HepG2 (cell line): ENCODE data around the gene ARHGAP33. TPM values are rescaled to one million over a fixed set of nuclear protein-coding genes. Genes with fewer than 3 reads are reported as not detected.

Source experiments
- ATAC-seq: fragments of 200-7000 bp; cut with Tn5 transposase; 3 replicates; pipeline ENCODE4 v1.9.1; 2020; ENCODE audit warnings: mild to moderate bottlenecking, moderate library complexity
- BruUV-seq: library from RNA; stranded (reverse); fragments of 400-500 nt; replicated peaks from 2 replicates; lab custom pipeline; 2021; lab: Mats Ljungman, UMichigan
- CTCF ChIA-PET: fragments of 300-600 bp; formaldehyde crosslinking; extraction: SDS; loops from one replicate; lab custom pipeline; 2021; ENCODE audit warnings: low total read pairs, inconsistent platforms, low intra/inter-chr PET ratio; lab: Yijun Ruan, JAX
- POLR2A ChIA-PET: fragments of 350-600 bp; sonication (Branson Sonifier 250); formaldehyde crosslinking; loops from one replicate; lab custom pipeline; 2020; ENCODE audit warnings: antibody characterized with exemption, inconsistent platforms; lab: Yijun Ruan, JAX
- DNase-seq: peaks from one replicate; pipeline ENCODE4 v3.0.0-alpha.2; 2015; ENCODE audit warnings: low spot score
- FAIRE-seq: peaks from 3 replicates; lab custom pipeline; 2011; peaks lifted over from hg19 to GRCh38; lab: Jason Lieb, UNC
- H2AFZ ChIP-seq: one replicate; pipeline ENCODE4 v1.6.1; 2011; ENCODE audit warnings: low read length, inconsistent platforms
- H3K27ac ChIP-seq: fragments of 300-600 bp; 3 replicates; pipeline ENCODE4 v1.8.0; 2011; ENCODE audit warnings: mixed run types, mild to moderate bottlenecking, mixed read lengths, low read length, inconsistent platforms; ENCODE audit not compliant: insufficient read depth; ENCODE audit errors: extremely low read length
- H3K27me3 ChIP-seq, 2 experiments: fragments of 200-600 bp in 1 of 2; 2 replicates in 1 of 2; 3 replicates in 1 of 2; pipeline versions ENCODE4 v1.6.0 to v1.8.0; 2011; ENCODE audit warnings: low read length in 2 of 2, mild to moderate bottlenecking in 2 of 2, moderate library complexity in 2 of 2, inconsistent platforms in 1 of 2; ENCODE audit not compliant: insufficient read depth in 2 of 2, control insufficient read depth in 1 of 2
- H3K36me3 ChIP-seq, 2 experiments: fragments of 200-600 bp in 1 of 2; replicated peaks in 1 of 2; 2 replicates in 1 of 2; 3 replicates in 1 of 2; pipeline versions ENCODE4 v1.5.1 to v1.8.0; 2011; ENCODE audit warnings: low read length in 2 of 2, inconsistent platforms in 1 of 2; ENCODE audit not compliant: insufficient read depth in 2 of 2, control insufficient read depth in 1 of 2
- H3K4me1 ChIP-seq: 2 replicates; pipeline ENCODE4 v1.5.1; 2012; ENCODE audit warnings: low read length, inconsistent platforms; ENCODE audit not compliant: insufficient read depth
- H3K4me2 ChIP-seq: 2 replicates; pipeline ENCODE4 v1.6.0; 2011; ENCODE audit warnings: low read depth, low read length, inconsistent platforms
- H3K4me3 ChIP-seq, 3 experiments: fragments of 200-600 bp in 1 of 3; sonication (generic), shearing (Covaris generic) in 1 of 3; replicated peaks in 1 of 3; 2 replicates each; pipeline ENCODE4 v1.5.1; 2011 to 2016; ENCODE audit warnings: low read length in 3 of 3, inconsistent platforms in 2 of 3, low read depth in 2 of 3, mild to moderate bottlenecking in 2 of 3, control low read depth in 1 of 3, mixed read lengths in 1 of 3; ENCODE audit not compliant: insufficient read depth in 1 of 3
- H3K79me2 ChIP-seq: one replicate; pipeline ENCODE4 v1.6.1; 2011; ENCODE audit warnings: low read length, inconsistent platforms; ENCODE audit not compliant: insufficient read depth
- H3K9ac ChIP-seq: 2 replicates; pipeline ENCODE4 v1.6.0; 2011; ENCODE audit warnings: mild to moderate bottlenecking, low read depth, low read length, inconsistent platforms; ENCODE audit not compliant: insufficient read depth
- H3K9me3 ChIP-seq: 2 replicates; pipeline ENCODE4 v1.5.1; 2012; ENCODE audit warnings: mild to moderate bottlenecking, low read length
- H4K20me1 ChIP-seq: 2 replicates; pipeline ENCODE4 v1.6.0; 2011; ENCODE audit warnings: inconsistent platforms, mild to moderate bottlenecking, low read length, moderate library complexity; ENCODE audit not compliant: insufficient read depth
- NCOR1 ChIP-seq: fragments of 200-600 bp; sonication (generic); IDR thresholded peaks from 2 replicates; pipeline ENCODE4 v1.7.0; 2017; ENCODE audit warnings: antibody characterized with exemption, low read length, borderline replicate concordance
- NFE2L2 ChIP-seq: fragments of 150-350 bp; IDR thresholded peaks from 2 replicates; pipeline ENCODE4 v1.6.1; 2014; ENCODE audit warnings: low read length
- RBM39 ChIP-seq: fragments of 200-400 bp; formaldehyde crosslinking; IDR thresholded peaks from one replicate; pipeline ENCODE4 v1.6.1; 2018; ENCODE audit warnings: antibody characterized with exemption, mild to moderate bottlenecking, low read depth, low read length; ENCODE audit not compliant: poor library complexity, severe bottlenecking
- ZBTB3 ChIP-seq: sonication (generic); formaldehyde crosslinking; IDR thresholded peaks from 2 replicates; pipeline ENCODE4 v1.4.0; 2020; ENCODE audit warnings: low read depth, mild to moderate bottlenecking, moderate library complexity, missing genetic modification reagents, borderline replicate concordance
- ZNF367 ChIP-seq: sonication (generic); formaldehyde crosslinking; IDR thresholded peaks from 2 replicates; pipeline ENCODE4 v1.4.0; 2020; ENCODE audit warnings: missing genetic modification reagents, borderline replicate concordance
- WGBS: methylation state at CpG from one replicate; pipeline ENCODE4 v1.1.6; 2017; ENCODE audit warnings: low lambda C conversion rate; 5-methylcytosine and 5-hydroxymethylcytosine counted together
- in situ Hi-C: cut with HindIII; loops from 2 replicates; pipeline ENCODE4 v1.10.0; 2017; ENCODE audit warnings: low pct_unique_long_range_greater_than_20kb; ENCODE audit not compliant: extremely low pct_ligation_motif_present
- intact Hi-C: fragments of 100-400 bp; cut with micrococcal nuclease; formaldehyde crosslinking; loops from one replicate; pipeline ENCODE4 v1.10.0; 2022; ENCODE audit not compliant: unreplicated experiment
- polyA plus RNA-seq, 8 experiments: library from polyadenylated mRNA; depleted of rRNA in 3 of 8; stranded (reverse) in 7 of 8; unstranded in 1 of 8; fragments of >200 nt; fragmentation: Illumina TruSeq in 4 of 8; extraction: Trizol in 4 of 8; gene quantifications; 2 replicates each; pipeline versions ENCODE4 v1.2.1 to v1.2.3, GENCODE V29; 2011 to 2016; ENCODE audit warnings: low read depth in 4 of 8, missing spikeins in 1 of 8, mixed read lengths in 1 of 8; ENCODE audit not compliant: insufficient read depth in 1 of 8
- total RNA-seq, 5 experiments: library from RNA; depleted of rRNA; stranded (reverse); fragments of >200 nt; fragmentation: Illumina TruSeq; extraction: Trizol; gene quantifications; 2 replicates each; pipeline ENCODE4 v1.2.3, GENCODE V29; 2016; ENCODE audit warnings: low read depth in 1 of 5
- TF ChIP-seq, protein P1 (sequence below): IDR thresholded peaks from 2 replicates; pipeline ENCODE4 v1.6.1; 2016; ENCODE audit warnings: mild to moderate bottlenecking
- TF ChIP-seq, protein P2 (sequence below): sonication (generic); formaldehyde crosslinking; IDR thresholded peaks from 2 replicates; pipeline ENCODE4 v1.5.0; 2020; ENCODE audit warnings: mild to moderate bottlenecking, missing genetic modification reagents
- TF ChIP-seq, protein P3 (sequence below): sonication (generic); formaldehyde crosslinking; IDR thresholded peaks from 2 replicates; pipeline ENCODE4 v1.9.0; 2021; ENCODE audit warnings: missing genetic modification reagents, mild to moderate bottlenecking, borderline replicate concordance
- TF ChIP-seq, protein P4 (sequence below): sonication (generic); formaldehyde crosslinking; IDR thresholded peaks from 2 replicates; pipeline ENCODE4 v1.5.0; 2020; ENCODE audit warnings: missing genetic modification reagents
- TF ChIP-seq, protein P5 (sequence below): sonication (generic); formaldehyde crosslinking; IDR thresholded peaks from 2 replicates; pipeline ENCODE4 v1.4.0; 2020; ENCODE audit warnings: missing genetic modification reagents, borderline replicate concordance

Gene ARHGAP33
- total and polyA plus RNA-seq, 2 of the 13 experiments (the other 11 are each of a cell fraction or from before 2014, with no cell fraction given) = 1.3 to 2.7 TPM

DNA sequence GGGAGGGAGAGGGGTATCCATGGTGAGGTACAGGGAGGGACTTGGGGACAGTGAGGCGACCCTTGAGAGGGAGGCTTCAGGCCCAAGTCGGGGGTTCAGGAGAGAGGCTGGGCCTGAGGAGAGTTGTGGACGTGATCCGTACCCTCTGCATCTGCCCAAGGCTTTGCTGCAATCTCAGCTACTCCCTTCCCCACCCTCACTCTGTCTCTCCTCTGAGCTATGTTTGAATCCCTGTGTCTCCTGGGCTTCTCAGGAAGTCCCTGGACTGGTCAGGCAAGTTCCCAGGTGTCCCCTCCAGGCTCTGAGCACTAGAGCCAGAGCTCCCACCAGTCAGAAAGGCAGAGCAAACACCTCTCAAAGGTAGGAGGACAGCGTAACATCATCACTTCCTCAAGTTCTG is 25.2 kb upstream of the ARHGAP33 start:
- FAIRE-seq = no peak
- Histone ChIP-seq H3K4me1 (peaks cover 32% of the 10 kb centered on the region), H3K27ac (no peak overlapping the region), H3K9me3 (no peaks in the 10 kb centered on the region), H3K9ac (no peak overlapping the region), H3K4me2 (no peak overlapping the region; the same call in 1 of the 2 replicates), H3K79me2 (peaks cover 20% of the 10 kb centered on the region), H4K20me1 (no peaks in the 10 kb centered on the region), H3K36me3 (peaks cover 3 to 20% of the 10 kb centered on the region in 2 experiments; a peak in 3 of 5 replicates), H3K4me3 (no peak overlapping the region), H3K27me3 (no peaks in the 10 kb centered on the region; a peak in 1 of 5 replicates), H2AFZ (no peak overlapping the region)
- no peak for ATAC-seq
- in situ Hi-C loops = no loop called here
- ChIA-PET POLR2A (no interaction called here), CTCF (no interaction called here)
- DNase-seq = no peak
- WGBS = 92% methylated on average over 5 of the region's 5 CpGs
- TF ChIP-seq ZBTB3 (CRISPR knock-in tag) = no peak
- TF ChIP-seq, protein P1, sequence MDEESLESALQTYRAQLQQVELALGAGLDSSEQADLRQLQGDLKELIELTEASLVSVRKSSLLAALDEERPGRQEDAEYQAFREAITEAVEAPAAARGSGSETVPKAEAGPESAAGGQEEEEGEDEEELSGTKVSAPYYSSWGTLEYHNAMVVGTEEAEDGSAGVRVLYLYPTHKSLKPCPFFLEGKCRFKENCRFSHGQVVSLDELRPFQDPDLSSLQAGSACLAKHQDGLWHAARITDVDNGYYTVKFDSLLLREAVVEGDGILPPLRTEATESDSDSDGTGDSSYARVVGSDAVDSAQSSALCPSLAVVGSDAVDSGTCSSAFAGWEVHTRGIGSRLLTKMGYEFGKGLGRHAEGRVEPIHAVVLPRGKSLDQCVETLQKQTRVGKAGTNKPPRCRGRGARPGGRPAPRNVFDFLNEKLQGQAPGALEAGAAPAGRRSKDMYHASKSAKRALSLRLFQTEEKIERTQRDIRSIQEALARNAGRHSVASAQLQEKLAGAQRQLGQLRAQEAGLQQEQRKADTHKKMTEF (CRISPR knock-in tag) = no peak
- TF ChIP-seq, protein P2, sequence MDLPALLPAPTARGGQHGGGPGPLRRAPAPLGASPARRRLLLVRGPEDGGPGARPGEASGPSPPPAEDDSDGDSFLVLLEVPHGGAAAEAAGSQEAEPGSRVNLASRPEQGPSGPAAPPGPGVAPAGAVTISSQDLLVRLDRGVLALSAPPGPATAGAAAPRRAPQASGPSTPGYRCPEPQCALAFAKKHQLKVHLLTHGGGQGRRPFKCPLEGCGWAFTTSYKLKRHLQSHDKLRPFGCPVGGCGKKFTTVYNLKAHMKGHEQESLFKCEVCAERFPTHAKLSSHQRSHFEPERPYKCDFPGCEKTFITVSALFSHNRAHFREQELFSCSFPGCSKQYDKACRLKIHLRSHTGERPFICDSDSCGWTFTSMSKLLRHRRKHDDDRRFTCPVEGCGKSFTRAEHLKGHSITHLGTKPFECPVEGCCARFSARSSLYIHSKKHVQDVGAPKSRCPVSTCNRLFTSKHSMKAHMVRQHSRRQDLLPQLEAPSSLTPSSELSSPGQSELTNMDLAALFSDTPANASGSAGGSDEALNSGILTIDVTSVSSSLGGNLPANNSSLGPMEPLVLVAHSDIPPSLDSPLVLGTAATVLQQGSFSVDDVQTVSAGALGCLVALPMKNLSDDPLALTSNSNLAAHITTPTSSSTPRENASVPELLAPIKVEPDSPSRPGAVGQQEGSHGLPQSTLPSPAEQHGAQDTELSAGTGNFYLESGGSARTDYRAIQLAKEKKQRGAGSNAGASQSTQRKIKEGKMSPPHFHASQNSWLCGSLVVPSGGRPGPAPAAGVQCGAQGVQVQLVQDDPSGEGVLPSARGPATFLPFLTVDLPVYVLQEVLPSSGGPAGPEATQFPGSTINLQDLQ (CRISPR knock-in tag) = no peak
- TF ChIP-seq ZNF367 = no peak
- TF ChIP-seq, protein P3, sequence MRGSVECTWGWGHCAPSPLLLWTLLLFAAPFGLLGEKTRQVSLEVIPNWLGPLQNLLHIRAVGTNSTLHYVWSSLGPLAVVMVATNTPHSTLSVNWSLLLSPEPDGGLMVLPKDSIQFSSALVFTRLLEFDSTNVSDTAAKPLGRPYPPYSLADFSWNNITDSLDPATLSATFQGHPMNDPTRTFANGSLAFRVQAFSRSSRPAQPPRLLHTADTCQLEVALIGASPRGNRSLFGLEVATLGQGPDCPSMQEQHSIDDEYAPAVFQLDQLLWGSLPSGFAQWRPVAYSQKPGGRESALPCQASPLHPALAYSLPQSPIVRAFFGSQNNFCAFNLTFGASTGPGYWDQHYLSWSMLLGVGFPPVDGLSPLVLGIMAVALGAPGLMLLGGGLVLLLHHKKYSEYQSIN = no peak
- no peak for TF ChIP-seq NCOR1
- TF ChIP-seq, protein P4, sequence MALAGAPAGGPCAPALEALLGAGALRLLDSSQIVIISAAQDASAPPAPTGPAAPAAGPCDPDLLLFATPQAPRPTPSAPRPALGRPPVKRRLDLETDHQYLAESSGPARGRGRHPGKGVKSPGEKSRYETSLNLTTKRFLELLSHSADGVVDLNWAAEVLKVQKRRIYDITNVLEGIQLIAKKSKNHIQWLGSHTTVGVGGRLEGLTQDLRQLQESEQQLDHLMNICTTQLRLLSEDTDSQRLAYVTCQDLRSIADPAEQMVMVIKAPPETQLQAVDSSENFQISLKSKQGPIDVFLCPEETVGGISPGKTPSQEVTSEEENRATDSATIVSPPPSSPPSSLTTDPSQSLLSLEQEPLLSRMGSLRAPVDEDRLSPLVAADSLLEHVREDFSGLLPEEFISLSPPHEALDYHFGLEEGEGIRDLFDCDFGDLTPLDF (CRISPR knock-in tag) = no peak
- TF ChIP-seq, protein P5, sequence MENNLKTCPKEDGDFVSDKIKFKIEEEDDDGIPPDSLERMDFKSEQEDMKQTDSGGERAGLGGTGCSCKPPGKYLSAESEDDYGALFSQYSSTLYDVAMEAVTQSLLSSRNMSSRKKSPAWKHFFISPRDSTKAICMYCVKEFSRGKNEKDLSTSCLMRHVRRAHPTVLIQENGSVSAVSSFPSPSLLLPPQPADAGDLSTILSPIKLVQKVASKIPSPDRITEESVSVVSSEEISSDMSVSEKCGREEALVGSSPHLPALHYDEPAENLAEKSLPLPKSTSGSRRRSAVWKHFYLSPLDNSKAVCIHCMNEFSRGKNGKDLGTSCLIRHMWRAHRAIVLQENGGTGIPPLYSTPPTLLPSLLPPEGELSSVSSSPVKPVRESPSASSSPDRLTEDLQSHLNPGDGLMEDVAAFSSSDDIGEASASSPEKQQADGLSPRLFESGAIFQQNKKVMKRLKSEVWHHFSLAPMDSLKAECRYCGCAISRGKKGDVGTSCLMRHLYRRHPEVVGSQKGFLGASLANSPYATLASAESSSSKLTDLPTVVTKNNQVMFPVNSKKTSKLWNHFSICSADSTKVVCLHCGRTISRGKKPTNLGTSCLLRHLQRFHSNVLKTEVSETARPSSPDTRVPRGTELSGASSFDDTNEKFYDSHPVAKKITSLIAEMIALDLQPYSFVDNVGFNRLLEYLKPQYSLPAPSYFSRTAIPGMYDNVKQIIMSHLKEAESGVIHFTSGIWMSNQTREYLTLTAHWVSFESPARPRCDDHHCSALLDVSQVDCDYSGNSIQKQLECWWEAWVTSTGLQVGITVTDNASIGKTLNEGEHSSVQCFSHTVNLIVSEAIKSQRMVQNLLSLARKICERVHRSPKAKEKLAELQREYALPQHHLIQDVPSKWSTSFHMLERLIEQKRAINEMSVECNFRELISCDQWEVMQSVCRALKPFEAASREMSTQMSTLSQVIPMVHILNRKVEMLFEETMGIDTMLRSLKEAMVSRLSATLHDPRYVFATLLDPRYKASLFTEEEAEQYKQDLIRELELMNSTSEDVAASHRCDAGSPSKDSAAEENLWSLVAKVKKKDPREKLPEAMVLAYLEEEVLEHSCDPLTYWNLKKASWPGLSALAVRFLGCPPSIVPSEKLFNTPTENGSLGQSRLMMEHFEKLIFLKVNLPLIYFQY (CRISPR knock-in tag) = no peak
- TF ChIP-seq NFE2L2 = no peak
- no peak for TF ChIP-seq RBM39
- BruUV-seq = no TSS peak
- intact Hi-C loops = no loop called here
